GM21381 (cell line): ENCODE measurements around the gene C10orf143.

Experiments used
- ATAC-seq: cut with Tn5 transposase; IDR thresholded peaks from one replicate; pipeline ENCODE4 v1.9.1; 2021; ENCODE audit warnings: mild to moderate bottlenecking, moderate library complexity; ENCODE audit not compliant: unreplicated experiment

The C10orf143 gene

GRCh38 chr10:130016993-130017630 is 93.5 kb downstream of the C10orf143 start:
- ATAC-seq = no peak

- ATAC-seq = no peak
These were observed 94.5 kb downstream of the C10orf143 start for GRCh38 chr10:130016095-130016494.

DNA sequence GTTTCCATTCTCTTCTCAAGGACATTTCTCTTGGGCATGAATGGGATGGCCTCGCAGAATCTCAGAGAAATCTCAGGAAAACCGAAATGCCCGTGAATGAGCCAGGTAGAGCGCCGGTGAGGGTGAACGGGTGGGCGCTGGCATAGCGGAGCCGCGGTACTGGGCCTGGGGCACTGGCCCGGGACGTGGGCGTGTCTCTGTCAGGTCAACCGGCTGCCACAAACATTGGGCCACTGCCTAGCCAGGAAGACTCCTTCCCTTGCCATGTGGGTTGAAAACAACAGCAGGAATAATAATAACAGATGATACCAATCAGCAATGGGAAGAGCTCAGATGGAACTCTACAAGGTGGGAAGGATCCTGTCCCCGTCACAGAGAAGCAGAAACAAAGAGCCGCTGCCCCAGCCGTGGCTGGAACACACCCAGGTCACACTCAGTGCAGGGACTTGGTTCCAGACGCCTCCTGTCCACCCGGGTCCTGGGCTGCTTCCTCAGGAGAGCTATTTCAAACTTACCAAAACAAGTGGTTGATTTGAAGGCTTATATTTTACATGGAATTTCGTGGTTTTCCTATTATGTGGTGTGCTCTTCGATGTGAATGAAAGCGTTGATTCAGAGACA is 95.4 kb downstream of the C10orf143 start:
- no peak for ATAC-seq

DNA sequence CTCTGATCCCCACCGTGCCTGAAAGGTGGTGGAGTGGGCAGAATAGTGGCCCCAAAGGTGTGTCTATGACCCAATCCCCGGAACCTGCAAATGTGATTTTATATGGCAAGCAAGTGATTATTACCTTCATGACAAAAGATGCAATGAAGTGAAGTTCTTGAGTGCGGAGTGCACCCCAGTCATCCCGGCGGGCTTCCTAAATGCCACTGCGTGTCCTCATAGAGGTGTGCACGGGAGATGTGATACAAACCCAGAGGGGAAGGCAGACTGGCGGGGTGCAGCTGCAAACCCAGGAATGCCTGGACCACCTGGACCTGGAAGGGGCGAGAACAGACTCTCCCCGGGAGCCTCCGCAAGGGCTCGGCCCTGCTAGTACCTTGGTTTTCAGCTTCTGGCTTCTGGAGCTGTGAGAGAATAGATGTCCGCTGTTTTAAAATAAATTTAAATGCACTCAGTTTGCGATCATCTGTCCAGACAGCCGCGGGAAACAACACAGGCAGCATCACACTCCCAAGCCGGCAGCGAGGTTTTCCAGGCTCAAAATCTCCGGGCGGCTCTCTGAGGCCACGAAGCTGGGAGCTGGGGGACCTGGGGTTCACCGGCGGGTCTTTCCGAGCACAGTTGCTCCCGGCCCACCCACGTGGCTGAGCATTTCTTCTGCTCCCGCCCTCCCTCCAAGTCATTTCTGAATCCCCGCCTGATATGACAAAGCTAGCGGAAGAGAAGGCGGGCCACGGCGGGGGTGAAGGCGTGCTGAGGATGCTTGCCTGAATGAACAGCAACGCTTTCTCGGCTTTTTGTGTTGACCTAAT is 96.2 kb downstream of the C10orf143 start:
- ATAC-seq = no peak
